Sigmoid colon (tissue), 4 donors: ENCODE results near the gene ZIC1.

Experiments used
- CTCF ChIP-seq, 4 experiments: fragments of 450-650 bp in 3 of 4; fragments of 200-600 bp in 1 of 4; IDR thresholded peaks; one replicate each; pipeline ENCODE4 v1.5.1; 2016 to 2019; ENCODE audit warnings: antibody characterized with exemption in 4 of 4, mild to moderate bottlenecking in 3 of 4, moderate library complexity in 2 of 4
- POLR2A ChIP-seq, 2 donors: fragments of 450-650 bp; IDR thresholded peaks; one replicate each; pipeline ENCODE4 v1.6.1; 2016; ENCODE audit warnings: antibody characterized with exemption in 2 of 2, mild to moderate bottlenecking in 2 of 2, moderate library complexity in 2 of 2
- POLR2AphosphoS5 ChIP-seq, 4 donors: sonication (generic); formaldehyde crosslinking; IDR thresholded peaks; one replicate each; pipeline ENCODE4 v1.6.1; 2017; ENCODE audit warnings: antibody characterized with exemption in 4 of 4

GRCh38 chr3:147369231-147369630 is 39.9 kb upstream of the ZIC1 start:
- TF ChIP-seq CTCF (IDR thresholded peaks at IDR 0.05) (no peak), POLR2A (IDR thresholded peaks at IDR 0.05) (no peak), POLR2AphosphoS5 (IDR thresholded peaks at IDR 0.05) (no peak)
